HCT116 (cell line): ENCODE data around the gene TM7SF3.

Experiments
- CEBPB ChIP-seq: IDR thresholded peaks from 2 replicates; pipeline ENCODE4 v1.6.1; 2012; ENCODE audit warnings: low read depth
- CTCF ChIP-seq, 3 experiments: fragments of 200-600 bp in 1 of 3; sonication (generic) in 1 of 3; IDR thresholded peaks in 2 of 3; conservative IDR thresholded peaks in 1 of 3; 2 replicates each; pipeline ENCODE4 v1.5.1; 2012 to 2017; ENCODE audit warnings: low read depth in 2 of 3, low read length in 2 of 3, antibody characterized with exemption in 1 of 3, borderline replicate concordance in 1 of 3, control low read depth in 1 of 3, mild to moderate bottlenecking in 1 of 3, mixed read lengths in 1 of 3, mixed run types in 1 of 3, moderate library complexity in 1 of 3; ENCODE audit not compliant: insufficient read depth in 1 of 3
- EZH2 ChIP-seq: fragments of 200-600 bp; sonication (generic); IDR thresholded peaks from 2 replicates; pipeline ENCODE4 v1.6.1; 2017; ENCODE audit warnings: antibody characterized with exemption, mixed run types
- JUND ChIP-seq: IDR thresholded peaks from 2 replicates; pipeline ENCODE4 v1.6.1; 2012
- POLR2A ChIP-seq: IDR thresholded peaks from 2 replicates; pipeline ENCODE4 v1.7.0; 2011; ENCODE audit warnings: borderline replicate concordance; ENCODE audit not compliant: insufficient read depth, insufficient read length; ENCODE audit errors: extremely low read depth
- POLR2AphosphoS5 ChIP-seq: IDR thresholded peaks from 2 replicates; pipeline ENCODE4 v1.6.1; 2011; ENCODE audit warnings: mild to moderate bottlenecking, low read depth, low read length, moderate library complexity
- RAD21 ChIP-seq: IDR thresholded peaks from 2 replicates; pipeline ENCODE4 v1.6.1; 2012; ENCODE audit warnings: low read depth, mild to moderate bottlenecking
- SP1 ChIP-seq: IDR thresholded peaks from 2 replicates; pipeline ENCODE4 v1.6.1; 2012; ENCODE audit warnings: low read depth
- ZBTB33 ChIP-seq: IDR thresholded peaks from 2 replicates; pipeline ENCODE4 v1.6.1; 2011; ENCODE audit warnings: mild to moderate bottlenecking, low read length, moderate library complexity; ENCODE audit not compliant: insufficient replicate concordance; ENCODE audit errors: extremely low read depth

DNA sequence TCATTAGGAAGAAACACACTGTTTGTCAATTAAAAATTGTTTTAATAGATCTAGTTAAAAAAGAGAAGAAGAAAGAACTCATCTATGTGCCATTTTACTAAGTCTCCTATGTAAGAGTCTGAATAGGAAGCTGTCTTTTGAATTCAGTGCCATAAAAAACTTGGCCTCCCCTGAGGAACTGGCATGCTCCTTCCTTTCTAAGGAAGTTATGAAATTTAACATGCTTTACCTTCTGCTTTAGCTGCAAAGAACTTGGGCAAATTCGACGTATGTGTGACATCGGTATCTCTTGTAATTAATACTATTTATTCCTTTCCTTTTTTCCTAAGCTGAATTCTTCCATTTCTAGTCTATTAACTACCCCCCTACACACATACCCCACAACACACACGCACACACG lies 12.5 kb downstream of the TM7SF3 start:
- TF ChIP-seq CTCF (IDR thresholded peaks at IDR 0.05 in 2 of 3, conservative IDR thresholded peaks at IDR 0.05 in 1 of 3; ENCODE audit: borderline replicate concordance in 1 of 3, insufficient read depth in 1 of 3, low read depth in 2 of 3, low read length in 2 of 3), result no peak
- no peak for TF ChIP-seq CEBPB
- TF ChIP-seq POLR2A, result no peak
- TF ChIP-seq SP1, result no peak
- no peak for TF ChIP-seq JUND
- no peak for TF ChIP-seq ZBTB33
- no peak for TF ChIP-seq POLR2AphosphoS5
- TF ChIP-seq EZH2, result no peak
- no peak for TF ChIP-seq RAD21
